ENCODE measurements around the gene WDR86. TPM values are rescaled to one million over a fixed set of nuclear protein-coding genes. Genes with fewer than 3 reads are reported as not detected.

WDR86 gene
- total and polyA plus RNA-seq, 2 experiments from 2014 or later, result not detected

DNA sequence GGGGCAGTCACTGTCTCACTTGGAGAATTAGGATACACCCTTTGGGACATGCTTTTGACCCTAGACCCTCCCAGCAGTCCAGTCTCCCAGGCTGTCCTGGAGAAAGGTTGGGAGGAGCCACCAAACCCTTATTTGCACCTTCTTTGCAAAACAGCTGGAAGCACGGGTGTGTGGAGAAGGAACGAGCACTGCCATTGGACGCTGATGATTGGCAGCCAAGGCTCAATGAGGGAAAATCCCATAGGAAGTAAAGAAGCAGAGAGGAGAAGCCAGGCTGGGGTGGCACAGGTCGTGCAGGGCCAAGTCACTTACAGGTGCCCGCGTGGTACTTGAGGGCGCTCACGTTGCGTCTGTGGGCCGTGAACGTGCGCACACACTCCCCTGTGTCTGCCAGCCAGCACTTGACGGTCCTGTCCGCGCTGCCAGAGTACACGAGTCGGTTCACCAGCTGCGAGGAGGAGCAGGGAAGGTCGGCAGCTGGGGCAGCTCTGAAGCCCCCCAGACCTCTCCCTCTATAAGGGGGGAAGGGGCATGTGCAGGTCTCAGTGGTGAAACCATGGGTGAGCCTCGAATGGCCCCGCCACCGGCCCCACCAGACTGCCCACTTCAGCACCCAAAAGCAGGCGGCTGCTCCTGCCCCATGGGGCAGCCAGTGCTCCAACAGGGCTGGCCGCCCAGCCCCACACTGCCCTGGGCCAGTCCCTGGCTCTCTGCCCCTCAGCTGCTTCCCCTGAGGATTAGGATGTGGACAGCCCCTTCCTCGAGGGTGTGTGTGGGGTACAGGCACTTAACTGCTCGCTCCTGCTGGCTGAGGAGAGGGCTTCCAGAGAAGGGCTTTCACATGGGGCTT lies 24.8 kb downstream of the WDR86 start:
- Histone ChIP-seq H3K27ac (no peak overlapping the region), H3K4me2 (ENCODE audit: unreplicated experiment) (no peak overlapping the region), H3K36me3 (ENCODE audit: low read depth) (no peaks in the 10 kb centered on the region), H3F3A (ENCODE audit: insufficient read depth) (no peaks in the 10 kb centered on the region), H3K4me3 (no peak overlapping the region), H3K9ac (no peak overlapping the region), H3K4me1 (ENCODE audit: insufficient read depth) (no peaks in the 10 kb centered on the region), H3K79me2 (ENCODE audit: insufficient read depth) (no peaks in the 10 kb centered on the region), H3K9me2 (ENCODE audit: insufficient read depth) (no peaks in the 10 kb centered on the region), H2AFZ (no peak overlapping the region), H3K27me3 (replicated peaks; ENCODE audit: insufficient read depth) (peaks cover 28% of the 10 kb centered on the region), H4K20me1 (ENCODE audit: insufficient read depth) (no peaks in the 10 kb centered on the region), H3K9me3 (ENCODE audit: low read depth) (no peaks in the 10 kb centered on the region)
- TF ChIP-seq EZH2phosphoT487 (IDR thresholded peaks at IDR 0.05; ENCODE audit: insufficient read depth, low read depth), result no peak
- TF ChIP-seq EZH2 (IDR thresholded peaks at IDR 0.05; ENCODE audit: insufficient read depth, poor library complexity, severe bottlenecking), result no peak
- WGBS, 2 experiments (ENCODE audit: low coverage in 1 of 2, low lambda C conversion rate in 2 of 2, missing lambda C conversion rate in 2 of 2), result 71 to 73% methylated on average over 25 to 26 of the region's 26 CpGs
- no peak for DNase-seq
- in situ Hi-C loops (cut with MboI), result no loop called here

GRCh38 chr7:151384352-151384697 lies 25.5 kb downstream of the WDR86 start:
- H3K27ac ChIP-seq, result no peak overlapping the region
- no peak overlapping the region for H3K4me2 ChIP-seq (ENCODE audit: unreplicated experiment)
- no peaks in the 10 kb centered on the region for H3K9me3 ChIP-seq (ENCODE audit: low read depth)
- no peak overlapping the region for H2AFZ ChIP-seq
- WGBS, 2 experiments (ENCODE audit: low coverage in 1 of 2, low lambda C conversion rate in 2 of 2, missing lambda C conversion rate in 2 of 2), result 69 to 70% methylated on average over 6 of the region's 6 CpGs
- in situ Hi-C loops (cut with MboI), result no loop called here
- H3K9me2 ChIP-seq (ENCODE audit: insufficient read depth), result no peaks in the 10 kb centered on the region
- H3K4me3 ChIP-seq, result no peak overlapping the region
- H3F3A ChIP-seq (ENCODE audit: insufficient read depth), result no peaks in the 10 kb centered on the region
- no peaks in the 10 kb centered on the region for H3K36me3 ChIP-seq (ENCODE audit: low read depth)
- no peaks in the 10 kb centered on the region for H3K79me2 ChIP-seq (ENCODE audit: insufficient read depth)
- TF ChIP-seq EZH2 (IDR thresholded peaks at IDR 0.05; ENCODE audit: insufficient read depth, poor library complexity, severe bottlenecking) (no peak), EZH2phosphoT487 (IDR thresholded peaks at IDR 0.05; ENCODE audit: insufficient read depth, low read depth) (no peak)
- no peak for DNase-seq
- peaks cover 28% of the 10 kb centered on the region for H3K27me3 ChIP-seq (replicated peaks; ENCODE audit: insufficient read depth)
- H4K20me1 ChIP-seq (ENCODE audit: insufficient read depth), result no peaks in the 10 kb centered on the region
- H3K4me1 ChIP-seq (ENCODE audit: insufficient read depth), result no peaks in the 10 kb centered on the region
- no peak overlapping the region for H3K9ac ChIP-seq

- Histone ChIP-seq H4K20me1 (ENCODE audit: insufficient read depth) (no peaks in the 10 kb centered on the region), H3K9me3 (ENCODE audit: low read depth) (no peaks in the 10 kb centered on the region), H3K4me2 (ENCODE audit: unreplicated experiment) (no peak overlapping the region), H3K27me3 (replicated peaks; ENCODE audit: insufficient read depth) (peaks cover 28% of the 10 kb centered on the region), H2AFZ (no peak overlapping the region), H3K36me3 (ENCODE audit: low read depth) (no peaks in the 10 kb centered on the region), H3K27ac (no peak overlapping the region), H3K4me3 (no peak overlapping the region), H3K9me2 (ENCODE audit: insufficient read depth) (no peaks in the 10 kb centered on the region), H3K9ac (no peak overlapping the region), H3K4me1 (ENCODE audit: insufficient read depth) (no peaks in the 10 kb centered on the region), H3K79me2 (ENCODE audit: insufficient read depth) (no peaks in the 10 kb centered on the region), H3F3A (ENCODE audit: insufficient read depth) (no peaks in the 10 kb centered on the region)
- TF ChIP-seq EZH2phosphoT487 (IDR thresholded peaks at IDR 0.05; ENCODE audit: insufficient read depth, low read depth) (no peak), EZH2 (IDR thresholded peaks at IDR 0.05; ENCODE audit: insufficient read depth, poor library complexity, severe bottlenecking) (no peak)
- WGBS, 2 experiments (ENCODE audit: low coverage in 1 of 2, low lambda C conversion rate in 2 of 2, missing lambda C conversion rate in 2 of 2), result 64 to 67% methylated on average over 15 of the region's 15 CpGs
- DNase-seq, result no peak
- in situ Hi-C loops (cut with MboI), result no loop called here
Measured at GRCh38 chr7:151383638-151384351, 26.0 kb downstream of the WDR86 start.

DNA sequence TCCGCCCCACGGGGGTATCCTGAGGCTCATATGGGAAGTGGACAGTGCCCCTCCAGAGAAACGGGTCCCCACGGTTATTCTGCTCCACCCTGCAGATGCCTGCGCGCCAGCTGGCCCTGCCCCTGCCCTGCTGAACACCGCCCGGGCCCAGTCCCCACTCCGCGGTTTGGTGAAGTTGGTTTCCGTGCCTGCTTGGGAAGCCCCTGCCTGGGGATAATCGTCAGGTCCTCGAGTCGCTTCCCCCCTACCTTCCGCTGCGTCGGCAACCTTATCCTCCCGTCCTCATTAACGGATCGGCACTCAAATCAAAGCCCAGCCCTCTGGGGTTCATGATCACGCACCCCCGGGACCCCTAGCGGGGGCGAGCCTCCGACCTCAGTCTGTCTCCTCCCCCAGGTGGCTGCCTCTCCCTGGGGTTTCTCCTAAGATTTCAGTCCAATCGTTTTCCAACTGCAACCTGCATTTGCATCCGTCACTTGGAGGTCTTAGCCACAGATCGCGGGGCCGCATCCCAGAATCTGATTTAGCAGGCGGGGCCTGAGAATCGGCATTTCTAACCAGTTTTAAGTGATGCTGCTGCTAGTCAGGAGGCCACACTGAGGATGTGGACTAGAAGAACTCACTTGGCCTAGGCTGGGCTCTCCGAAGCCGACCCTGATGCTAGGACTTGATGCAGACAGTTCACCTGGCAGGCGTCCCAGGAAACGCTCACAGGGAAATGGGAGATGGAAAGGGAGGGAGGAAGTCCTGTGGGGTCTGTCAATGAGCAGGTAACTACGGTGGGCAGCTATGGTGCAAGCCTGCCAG lies 27.6 kb downstream of the WDR86 start:
- no peaks in the 10 kb centered on the region for H4K20me1 ChIP-seq (ENCODE audit: insufficient read depth)
- H3K36me3 ChIP-seq (ENCODE audit: low read depth), result no peaks in the 10 kb centered on the region
- 27 to 30% methylated on average over 36 to 37 of the region's 37 CpGs for WGBS, 2 experiments (ENCODE audit: low coverage in 1 of 2, low lambda C conversion rate in 2 of 2, missing lambda C conversion rate in 2 of 2)
- no peak overlapping the region for H3K4me3 ChIP-seq
- H3K4me1 ChIP-seq (ENCODE audit: insufficient read depth), result no peaks in the 10 kb centered on the region
- H3K9ac ChIP-seq, result no peak overlapping the region
- peak; percentile 87 for TF ChIP-seq EZH2 (IDR thresholded peaks at IDR 0.05; ENCODE audit: insufficient read depth, poor library complexity, severe bottlenecking)
- TF ChIP-seq EZH2phosphoT487 (IDR thresholded peaks at IDR 0.05; ENCODE audit: insufficient read depth, low read depth), result no peak
- no peak for DNase-seq
- H3K27me3 ChIP-seq (replicated peaks; ENCODE audit: insufficient read depth), result peaks cover 28% of the 10 kb centered on the region
- in situ Hi-C loops (cut with MboI), result no loop called here
- H3K4me2 ChIP-seq (ENCODE audit: unreplicated experiment), result no peak overlapping the region
- no peak overlapping the region for H2AFZ ChIP-seq
- no peaks in the 10 kb centered on the region for H3F3A ChIP-seq (ENCODE audit: insufficient read depth)
- H3K27ac ChIP-seq, result no peak overlapping the region
- no peaks in the 10 kb centered on the region for H3K9me2 ChIP-seq (ENCODE audit: insufficient read depth)
- H3K79me2 ChIP-seq (ENCODE audit: insufficient read depth), result no peaks in the 10 kb centered on the region
- no peaks in the 10 kb centered on the region for H3K9me3 ChIP-seq (ENCODE audit: low read depth)
